BJ (cell line): ENCODE data around the gene IRX4. TPM values are rescaled to one million over a fixed set of nuclear protein-coding genes. Genes with fewer than 3 reads are reported as not detected.

ENCODE experiments used
- CTCF ChIA-PET: fragments of 350-600 bp; formaldehyde crosslinking; extraction: SDS; loops from one replicate; lab custom pipeline; 2021; ENCODE audit warnings: antibody characterized with exemption, inconsistent platforms; lab: Yijun Ruan, JAX
- POLR2A ChIA-PET: fragments of 300-600 bp; sonication (Branson Sonifier 250); formaldehyde crosslinking; extraction: SDS; loops from one replicate; lab custom pipeline; 2021; ENCODE audit warnings: antibody characterized with exemption; lab: Charles Lee
- DNase-seq: peaks from one replicate; pipeline ENCODE4 v3.0.0-alpha.2; 2011; ENCODE audit warnings: low read depth
- H3K27me3 ChIP-seq: 2 replicates; pipeline ENCODE4 v1.6.0; 2011; ENCODE audit warnings: low read length; ENCODE audit not compliant: control insufficient read depth, insufficient read depth
- H3K36me3 ChIP-seq: 2 replicates; pipeline ENCODE4 v1.5.1; 2011; ENCODE audit warnings: low read length; ENCODE audit not compliant: control insufficient read depth, insufficient read depth
- H3K4me3 ChIP-seq: 2 replicates; pipeline ENCODE4 v1.5.1; 2011; ENCODE audit warnings: low read depth, mild to moderate bottlenecking, control low read depth, low read length
- CTCF ChIP-seq: IDR thresholded peaks from 2 replicates; pipeline ENCODE4 v1.5.1; 2011; ENCODE audit warnings: low read depth, mild to moderate bottlenecking, control low read depth, inconsistent platforms, low read length, moderate library complexity; ENCODE audit not compliant: insufficient read depth
- polyA plus RNA-seq: library from polyadenylated mRNA; depleted of rRNA; stranded (reverse); fragments of >200 nt; gene quantifications from 2 replicates; pipeline ENCODE4 v1.2.3, GENCODE V29; 2011

Gene IRX4
- polyA plus RNA-seq, 1 experiment = not detected

- H3K4me3 ChIP-seq = no peak overlapping the region
Measured at GRCh38 chr5:1895739-1896420, 13.2 kb upstream of the IRX4 start.

GRCh38 chr5:1894243-1894642 is 11.5 kb upstream of the IRX4 start:
- no peaks in the 10 kb centered on the region for H3K36me3 ChIP-seq
- H3K27me3 ChIP-seq = peaks cover 7% of the 10 kb centered on the region
- ChIA-PET POLR2A (no interaction called here), CTCF (no interaction called here)
- DNase-seq = no peak
- H3K4me3 ChIP-seq = no peak overlapping the region
- no peak for TF ChIP-seq CTCF

More at GRCh38 chr5:1895739-1896420, 13.2 kb upstream of the IRX4 start:
- no peaks in the 10 kb centered on the region for H3K36me3 ChIP-seq
- no peak for TF ChIP-seq CTCF
- no peak for DNase-seq
- POLR2A ChIA-PET = no interaction called here
- H3K27me3 ChIP-seq = peaks cover 4% of the 10 kb centered on the region; the same call in 1 of the 2 replicates
- CTCF ChIA-PET = no interaction called here

GRCh38 chr5:1893754-1894153 is 11.0 kb upstream of the IRX4 start:
- ChIA-PET CTCF (no interaction called here), POLR2A (no interaction called here)
- no peaks in the 10 kb centered on the region for H3K36me3 ChIP-seq
- H3K4me3 ChIP-seq = no peak overlapping the region
- DNase-seq = no peak
- no peak for TF ChIP-seq CTCF
- H3K27me3 ChIP-seq = peaks cover 10% of the 10 kb centered on the region

GRCh38 chr5:1892685-1893445 is 10.1 kb upstream of the IRX4 start:
- no peak for DNase-seq
- Histone ChIP-seq H3K4me3 (no peak overlapping the region), H3K36me3 (no peaks in the 10 kb centered on the region), H3K27me3 (peaks cover 15% of the 10 kb centered on the region)
- CTCF ChIA-PET = no interaction called here
- POLR2A ChIA-PET = no interaction called here
- no peak for TF ChIP-seq CTCF

GRCh38 chr5:1892211-1892610 is 9.5 kb upstream of the IRX4 start:
- Histone ChIP-seq H3K36me3 (no peaks in the 10 kb centered on the region), H3K27me3 (peaks cover 18% of the 10 kb centered on the region), H3K4me3 (no peak overlapping the region)
- no peak for TF ChIP-seq CTCF
- no peak for DNase-seq
- POLR2A ChIA-PET = no interaction called here
- CTCF ChIA-PET = no interaction called here
